K562 (cell line): ENCODE measurements around the gene TRDN. TPM values are rescaled to one million over a fixed set of nuclear protein-coding genes. Genes with fewer than 3 reads are reported as not detected.

Source experiments
- ATAC-seq: fragments of 200-7000 bp; cut with Tn5 transposase; 3 replicates; pipeline ENCODE4 v1.9.1; 2020; ENCODE audit warnings: moderate library complexity
- BruUV-seq: library from RNA; stranded (reverse); fragments of 400-500 nt; replicated peaks from 2 replicates; lab custom pipeline; 2021; lab: Mats Ljungman, UMichigan
- CTCF ChIA-PET: fragments of 300-600 bp; formaldehyde crosslinking; extraction: SDS; loops from one replicate; lab custom pipeline; 2021; ENCODE audit warnings: low intra/inter-chr PET ratio; lab: Yijun Ruan, JAX
- POLR2A ChIA-PET: fragments of 300-600, 350-650 bp; sonication (Branson Sonifier 250); formaldehyde crosslinking; extraction: SDS; loops from one replicate; lab custom pipeline; 2021; ENCODE audit warnings: antibody characterized with exemption, inconsistent platforms; lab: Yijun Ruan, JAX
- DNase-seq, 4 experiments: peaks; one replicate each; pipeline versions ENCODE4 v3.0.0 to v3.0.0-alpha.2; 2011 to 2018; ENCODE audit warnings: low spot score in 3 of 4, mixed read lengths in 3 of 4; ENCODE audit errors: extremely low read depth in 1 of 4
- FAIRE-seq: peaks from 2 replicates; lab custom pipeline; 2011; peaks lifted over from hg19 to GRCh38; lab: Jason Lieb, UNC
- H2AFZ ChIP-seq: 2 replicates; pipeline ENCODE4 v1.6.0; 2011; ENCODE audit warnings: low read depth, low read length, control low read depth, inconsistent platforms
- H3K27ac ChIP-seq: fragments of 200-600 bp; 3 replicates; pipeline ENCODE4 v1.8.0; 2011; ENCODE audit warnings: low read depth, mild to moderate bottlenecking, control low read depth, inconsistent platforms, low read length, moderate library complexity, mixed read lengths; ENCODE audit errors: extremely low read depth
- H3K27me3 ChIP-seq, 2 experiments: fragments of 300-600 bp in 1 of 2; 2 replicates in 1 of 2; 3 replicates in 1 of 2; pipeline versions ENCODE4 v1.6.0 to v1.8.0; 2011; ENCODE audit warnings: inconsistent platforms in 2 of 2, low read length in 2 of 2, mild to moderate bottlenecking in 1 of 2, mixed read lengths in 1 of 2, moderate library complexity in 1 of 2; ENCODE audit not compliant: control insufficient read depth in 2 of 2, insufficient read depth in 2 of 2
- H3K36me3 ChIP-seq: fragments of 300-600 bp; 3 replicates; pipeline ENCODE4 v1.8.0; 2011; ENCODE audit warnings: mild to moderate bottlenecking, low read length, inconsistent platforms; ENCODE audit not compliant: control insufficient read depth, insufficient read depth
- H3K4me1 ChIP-seq, 2 experiments: fragments of 200-600 bp in 1 of 2; replicated peaks in 1 of 2; 2 replicates in 1 of 2; 3 replicates in 1 of 2; pipeline versions ENCODE4 v1.5.1 to v1.8.0; 2011; ENCODE audit warnings: inconsistent platforms in 2 of 2, low read length in 2 of 2, mild to moderate bottlenecking in 1 of 2, mixed read lengths in 1 of 2, moderate library complexity in 1 of 2; ENCODE audit not compliant: control insufficient read depth in 2 of 2, insufficient read depth in 2 of 2
- H3K4me2 ChIP-seq: 2 replicates; pipeline ENCODE4 v1.6.1; 2011; ENCODE audit warnings: low read length, control low read depth, inconsistent platforms, mixed read lengths; ENCODE audit not compliant: insufficient read depth
- H3K4me3 ChIP-seq: fragments of 200-600 bp; sonication (generic), shearing (Covaris generic); 2 replicates; pipeline ENCODE4 v1.5.1; 2016; ENCODE audit warnings: control low read depth, inconsistent platforms
- H3K79me2 ChIP-seq: fragments of 200-600 bp; 3 replicates; pipeline ENCODE4 v1.8.0; 2011; ENCODE audit warnings: low read length, inconsistent platforms; ENCODE audit not compliant: control insufficient read depth, insufficient read depth
- H3K9ac ChIP-seq, 2 experiments: 2 replicates each; pipeline versions ENCODE4 v1.6.0 to v1.6.1; 2011; ENCODE audit warnings: low read depth in 2 of 2, low read length in 2 of 2, control low read depth in 1 of 2, inconsistent platforms in 1 of 2, mild to moderate bottlenecking in 1 of 2, mixed read lengths in 1 of 2; ENCODE audit not compliant: insufficient read depth in 1 of 2
- H3K9me1 ChIP-seq: one replicate; pipeline ENCODE4 v1.6.0; 2011; ENCODE audit warnings: inconsistent platforms, mild to moderate bottlenecking, low read length, moderate library complexity; ENCODE audit not compliant: control insufficient read depth, insufficient read depth
- H3K9me3 ChIP-seq: replicated peaks from 2 replicates; pipeline ENCODE4 v1.5.1; 2011; ENCODE audit warnings: low read depth, low read length, inconsistent platforms; ENCODE audit not compliant: control insufficient read depth, insufficient read depth
- H4K20me1 ChIP-seq: replicated peaks from 2 replicates; pipeline ENCODE4 v1.6.1; 2011; ENCODE audit warnings: low read length, inconsistent platforms, mixed read lengths; ENCODE audit not compliant: control insufficient read depth, insufficient read depth
- BCLAF1 ChIP-seq, 2 experiments: fragments of 450-650 bp in 1 of 2; IDR thresholded peaks; 2 replicates each; pipeline ENCODE4 v1.6.1; 2011 to 2017; ENCODE audit warnings: low read depth in 2 of 2, antibody characterized with exemption in 1 of 2, borderline replicate concordance in 1 of 2, low read length in 1 of 2, mild to moderate bottlenecking in 1 of 2, mixed read lengths in 1 of 2; ENCODE audit not compliant: control insufficient read depth in 1 of 2
- ETV1 ChIP-seq: fragments of 450-650 bp; conservative IDR thresholded peaks from 2 replicates; pipeline ENCODE4 v1.6.1; 2016; ENCODE audit warnings: missing genetic modification characterization, control low read depth, low read depth, missing compliant biosample characterization
- HNRNPLL ChIP-seq: fragments of 200-400 bp; formaldehyde crosslinking; IDR thresholded peaks from 2 replicates; pipeline ENCODE4 v1.6.1; 2017; ENCODE audit warnings: low read length, low read depth, mild to moderate bottlenecking; ENCODE audit not compliant: poor library complexity, severe bottlenecking
- JUN ChIP-seq, 2 experiments: sonication (generic) in 1 of 2; formaldehyde crosslinking in 1 of 2; IDR thresholded peaks; 2 replicates each; pipeline versions ENCODE4 v1.6.1 to v1.8.0; 2012 to 2022; ENCODE audit warnings: borderline replicate concordance in 2 of 2, mild to moderate bottlenecking in 2 of 2, improper control_type of control experiment in 1 of 2, low read depth in 1 of 2, low read length in 1 of 2, missing genetic modification reagents in 1 of 2
- NEUROD1 ChIP-seq: fragments of 150-350 bp; IDR thresholded peaks from 2 replicates; pipeline ENCODE4 v1.6.1; 2014; ENCODE audit warnings: borderline replicate concordance, low read length, low read depth; ENCODE audit not compliant: partially characterized antibody
- NRF1 ChIP-seq, 2 experiments: fragments of 450-650 bp; IDR thresholded peaks in 1 of 2; conservative IDR thresholded peaks in 1 of 2; 2 replicates each; pipeline ENCODE4 v1.6.1; 2014; ENCODE audit warnings: mild to moderate bottlenecking in 2 of 2
- TBL1XR1 ChIP-seq, 2 experiments: IDR thresholded peaks; 2 replicates each; pipeline ENCODE4 v1.6.1; 2012; ENCODE audit warnings: improper control_type of control experiment in 2 of 2, low read length in 2 of 2, mild to moderate bottlenecking in 1 of 2
- TCF7L2 ChIP-seq: fragments of 150-350 bp; IDR thresholded peaks from 2 replicates; pipeline ENCODE4 v1.6.1; 2016; ENCODE audit warnings: low read depth, mild to moderate bottlenecking, low read length, moderate library complexity
- TEAD4 ChIP-seq, 2 experiments: sonication (generic) in 1 of 2; formaldehyde crosslinking in 1 of 2; IDR thresholded peaks; 2 replicates each; pipeline versions ENCODE4 v1.6.1 to v1.8.0; 2012 to 2022; ENCODE audit warnings: borderline replicate concordance in 1 of 2, inconsistent platforms in 1 of 2, low read length in 1 of 2, mild to moderate bottlenecking in 1 of 2, missing genetic modification reagents in 1 of 2
- TFAP4 ChIP-seq: sonication (generic); formaldehyde crosslinking; IDR thresholded peaks from 2 replicates; pipeline ENCODE4 v1.8.0; 2022; ENCODE audit warnings: missing genetic modification reagents, mild to moderate bottlenecking, moderate library complexity, borderline replicate concordance
- XRCC3 ChIP-seq: fragments of 450-650 bp; IDR thresholded peaks from 2 replicates; pipeline ENCODE4 v1.6.1; 2017; ENCODE audit warnings: mild to moderate bottlenecking, moderate library complexity
- ZFP36 ChIP-seq: fragments of 150-350 bp; IDR thresholded peaks from 2 replicates; pipeline ENCODE4 v1.6.1; 2018; ENCODE audit warnings: low read length, low read depth; ENCODE audit not compliant: partially characterized antibody
- ZNF449 ChIP-seq: fragments of 250-450 bp; sonication (Bioruptor Pico); IDR thresholded peaks from 2 replicates; pipeline ENCODE4 v1.8.0; 2022; ENCODE audit warnings: moderate library complexity, mild to moderate bottlenecking, inconsistent platforms
- WGBS: fragments of 100-300 bp; shearing (Covaris generic); methylation state at CpG from one replicate; pipeline ENCODE4 v1.1.6; 2016; ENCODE audit warnings: low coverage, mixed read lengths; ENCODE audit not compliant: insufficient coverage; ENCODE audit errors: missing lambda C conversion rate; 5-methylcytosine and 5-hydroxymethylcytosine counted together
- in situ Hi-C: fragments of 300-500 bp; cut with MboI; formaldehyde crosslinking; loops from 4 replicates; pipeline ENCODE4 v1.15.0; 2018; ENCODE audit warnings: inconsistent platforms, mixed read lengths
- intact Hi-C: fragments of 100-400 bp; cut with micrococcal nuclease; formaldehyde crosslinking; loops from 2 replicates; pipeline ENCODE4 v1.14.2; 2022
- polyA plus RNA-seq, 8 experiments: library from polyadenylated mRNA; depleted of rRNA in 4 of 8; stranded (reverse) in 5 of 8; unstranded in 3 of 8; fragments of >200 nt; fragmentation: Nextera tagmentation in 2 of 8; fragmentation: Illumina TruSeq in 1 of 8; extraction: Ambion mirVana in 2 of 8; extraction: Trizol in 1 of 8; gene quantifications; 2 replicates each; pipeline versions ENCODE4 v1.2.1 to v1.2.3, GENCODE V29; 2011 to 2014; ENCODE audit warnings: inconsistent platforms in 1 of 8, missing spikeins in 1 of 8
- total RNA-seq, 7 experiments: library from RNA; depleted of rRNA in 6 of 7; stranded (reverse); fragments of >200 nt in 6 of 7; fragmentation: Illumina TruSeq in 2 of 7; extraction: Trizol in 2 of 7; gene quantifications; 2 replicates each; pipeline versions ENCODE4 v1.2.1 to v1.2.3, GENCODE V29; 2011 to 2021; ENCODE audit warnings: low replicate concordance in 1 of 7

TRDN gene
- total and polyA plus RNA-seq, 9 of the 15 experiments (the other 6 are each of a cell fraction or from before 2014, with no cell fraction given), result 0.05 to 0.50 (median 0.16) TPM

- 7% methylated on average over 3 of the region's 3 CpGs for WGBS
- Histone ChIP-seq H2AFZ (no peak overlapping the region), H3K9me1 (no peaks in the 10 kb centered on the region)
- TF ChIP-seq HNRNPLL (no peak), NRF1 (conservative IDR thresholded peaks at IDR 0.05 in 1 of 2, IDR thresholded peaks at IDR 0.05 in 1 of 2) (no peak), BCLAF1 (IDR thresholded peaks at IDR 0.05; ENCODE audit: borderline replicate concordance in 1 of 2, control insufficient read depth in 1 of 2, low read depth in 2 of 2, low read length in 1 of 2) (no peak), ZFP36 (no peak), NEUROD1 (no peak), XRCC3 (no peak), TBL1XR1 (IDR thresholded peaks at IDR 0.05; ENCODE audit: low read length in 2 of 2) (no peak), TFAP4 (CRISPR knock-in tag) (no peak), TEAD4 (IDR thresholded peaks at IDR 0.05; ENCODE audit: low read length) (no peak), TEAD4 (CRISPR knock-in tag; IDR thresholded peaks at IDR 0.05; ENCODE audit: borderline replicate concordance) (no peak), JUN (IDR thresholded peaks at IDR 0.05; ENCODE audit: borderline replicate concordance, low read depth, low read length) (no peak), JUN (CRISPR knock-in tag; IDR thresholded peaks at IDR 0.05; ENCODE audit: borderline replicate concordance) (no peak), ZNF449 (CRISPR knock-in tag) (no peak), ETV1 (tag) (no peak), TCF7L2 (no peak)
Observed at GRCh38 chr6:123520217-123520616, 116.5 kb downstream of the TRDN start.

More at GRCh38 chr6:123520217-123520616, 116.5 kb downstream of the TRDN start:
- Histone ChIP-seq H3K27me3 (no peaks in the 10 kb centered on the region), H3K4me3 (no peak overlapping the region), H3K9me3 (no peaks in the 10 kb centered on the region; the same call in 1 of the 2 replicates), H3K4me2 (no peak overlapping the region), H3K4me1 (no peaks in the 10 kb centered on the region), H3K79me2 (no peaks in the 10 kb centered on the region), H3K9ac (no peak overlapping the region), H3K36me3 (no peaks in the 10 kb centered on the region), H3K27ac (no peak overlapping the region), H4K20me1 (no peaks in the 10 kb centered on the region)
- ChIA-PET CTCF (no interaction called here), POLR2A (no interaction called here)
- no peak for FAIRE-seq
- no peak for DNase-seq
- ATAC-seq, result no peak
- no TSS peak for BruUV-seq
- in situ Hi-C loops (no loop called here), intact Hi-C loops (no loop called here)
